NCI-H1436 (cell line): ENCODE results near the gene ARAP2.

Source experiments
- DNase-seq: peaks from one replicate; lab custom pipeline; 2025; lab: John Stamatoyannopoulos, UW

ARAP2 gene

GRCh38 chr4:36042122-36042970 lies 202.0 kb downstream of the ARAP2 start:
- no peak for DNase-seq

GRCh38 chr4:36041340-36041739 lies 203.0 kb downstream of the ARAP2 start:
- DNase-seq, result no peak

DNA sequence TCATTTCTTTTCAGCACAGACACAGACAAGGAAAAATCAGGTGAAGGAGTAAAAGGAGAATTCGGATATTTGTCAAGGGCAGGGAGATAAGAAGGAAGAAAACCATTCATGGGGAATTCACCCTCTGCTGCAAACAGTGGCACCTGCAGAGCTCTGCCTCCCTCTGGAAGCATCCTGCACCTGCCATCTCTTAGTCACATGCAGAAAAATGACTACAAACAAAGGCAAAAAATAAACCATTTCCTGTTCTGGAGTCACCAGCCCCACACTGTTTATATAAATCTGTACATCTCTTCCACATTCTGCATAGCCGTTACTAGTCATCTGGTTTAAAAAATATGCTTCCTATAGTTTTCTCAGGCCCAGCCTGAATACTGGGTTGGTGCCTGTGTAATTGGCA lies 205.3 kb downstream of the ARAP2 start:
- no peak for DNase-seq

DNA sequence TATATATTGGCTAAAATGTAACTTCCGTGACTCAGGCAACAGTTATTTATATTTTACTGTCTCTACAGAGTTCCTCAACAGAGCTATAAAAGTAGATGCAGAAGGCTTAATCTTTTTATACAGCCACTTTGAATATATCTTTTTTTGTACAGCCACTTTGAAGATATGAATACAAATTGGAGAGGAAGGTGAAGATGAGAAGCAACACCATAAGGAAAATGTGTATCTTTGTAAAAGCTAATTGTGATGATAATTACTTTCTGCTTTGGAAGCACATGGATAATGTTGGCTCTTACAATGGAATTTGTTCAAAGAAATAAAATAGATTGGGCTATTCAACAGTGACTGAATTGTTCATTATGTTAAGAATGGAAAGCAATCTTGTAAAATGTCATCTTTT lies 205.8 kb downstream of the ARAP2 start:
- DNase-seq, result no peak

DNA sequence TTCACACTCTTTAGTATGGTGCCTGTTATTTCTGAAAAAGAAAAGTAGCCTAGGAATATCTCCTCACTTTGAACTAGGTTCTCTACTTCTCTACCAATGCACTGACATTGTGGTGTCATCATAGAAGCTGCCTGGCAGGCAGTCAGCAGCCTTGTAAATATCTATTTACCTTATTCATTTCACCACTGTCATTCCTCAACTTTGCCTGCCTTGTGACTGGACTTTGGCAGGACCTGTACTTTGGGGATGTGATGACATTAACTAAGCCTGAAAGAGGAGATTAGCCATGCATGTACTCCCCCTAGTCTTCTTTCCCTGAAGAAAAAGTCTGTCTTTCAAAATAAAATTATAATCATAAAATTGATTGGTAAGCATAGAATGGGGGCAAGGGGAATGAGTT lies 207.2 kb downstream of the ARAP2 start:
- no peak for DNase-seq

DNA sequence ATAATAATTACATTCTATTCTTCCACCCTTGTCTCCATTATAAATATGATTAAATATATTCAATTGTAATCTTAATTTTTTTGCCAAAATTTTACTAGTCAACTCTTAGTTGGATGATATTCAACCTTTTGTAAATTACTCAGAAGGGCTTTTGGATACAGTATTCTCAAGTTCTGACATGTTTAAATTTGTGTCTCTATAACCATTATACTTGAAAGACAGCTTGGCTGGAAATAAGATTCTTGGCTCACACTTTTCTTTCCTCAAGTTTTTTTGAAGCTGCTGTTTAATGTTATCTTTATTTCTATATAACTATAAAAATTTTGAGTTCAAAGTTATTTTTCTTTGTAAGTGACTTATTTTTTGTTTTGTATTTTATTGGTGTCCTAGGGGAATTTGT lies 214.4 kb downstream of the ARAP2 start:
- DNase-seq, result no peak

DNA sequence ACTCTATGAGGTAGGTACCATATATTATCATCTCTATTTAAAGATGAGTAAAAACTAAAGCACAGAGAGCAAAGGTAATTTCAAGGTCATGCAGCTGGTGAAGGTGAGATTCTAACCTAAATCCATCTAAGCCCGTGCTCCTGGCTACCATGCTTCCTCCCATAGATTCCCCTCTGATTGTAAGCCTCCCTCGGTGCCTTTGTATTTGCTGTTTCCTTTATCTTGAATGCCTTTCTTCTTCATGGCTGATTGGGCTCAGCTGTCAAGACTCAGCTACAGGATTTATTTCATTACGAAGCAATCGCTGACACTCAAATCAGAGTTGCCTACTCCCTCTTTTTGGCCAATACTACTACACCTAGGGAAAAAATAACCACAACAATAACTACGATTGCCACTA lies 217.1 kb downstream of the ARAP2 start:
- DNase-seq, result no peak

DNA sequence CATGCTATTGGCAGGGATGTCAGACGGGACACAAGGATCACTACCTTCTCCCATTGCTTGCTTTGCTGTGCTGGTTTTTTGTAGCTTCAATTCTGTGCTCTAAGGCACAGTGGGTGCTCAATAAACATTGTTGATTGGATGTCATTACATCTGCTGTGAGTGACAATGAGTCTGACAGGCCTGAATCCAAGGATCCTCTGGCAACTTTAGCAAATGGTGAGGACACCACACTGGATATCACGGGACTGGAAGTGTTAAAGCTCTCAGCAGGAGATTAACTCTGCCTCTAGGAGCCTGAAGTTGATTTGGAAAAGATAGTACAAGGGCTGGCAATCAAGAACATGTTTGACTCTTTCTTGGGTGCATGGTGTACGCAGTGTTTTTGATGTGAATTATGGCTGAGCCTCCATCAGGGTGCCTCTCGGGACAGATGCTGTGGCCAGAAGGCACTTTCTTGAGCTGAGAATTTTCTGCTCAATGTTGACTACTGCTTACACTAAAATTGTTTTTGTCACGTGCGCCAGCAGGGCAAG lies 217.9 kb downstream of the ARAP2 start:
- DNase-seq, result no peak

DNA sequence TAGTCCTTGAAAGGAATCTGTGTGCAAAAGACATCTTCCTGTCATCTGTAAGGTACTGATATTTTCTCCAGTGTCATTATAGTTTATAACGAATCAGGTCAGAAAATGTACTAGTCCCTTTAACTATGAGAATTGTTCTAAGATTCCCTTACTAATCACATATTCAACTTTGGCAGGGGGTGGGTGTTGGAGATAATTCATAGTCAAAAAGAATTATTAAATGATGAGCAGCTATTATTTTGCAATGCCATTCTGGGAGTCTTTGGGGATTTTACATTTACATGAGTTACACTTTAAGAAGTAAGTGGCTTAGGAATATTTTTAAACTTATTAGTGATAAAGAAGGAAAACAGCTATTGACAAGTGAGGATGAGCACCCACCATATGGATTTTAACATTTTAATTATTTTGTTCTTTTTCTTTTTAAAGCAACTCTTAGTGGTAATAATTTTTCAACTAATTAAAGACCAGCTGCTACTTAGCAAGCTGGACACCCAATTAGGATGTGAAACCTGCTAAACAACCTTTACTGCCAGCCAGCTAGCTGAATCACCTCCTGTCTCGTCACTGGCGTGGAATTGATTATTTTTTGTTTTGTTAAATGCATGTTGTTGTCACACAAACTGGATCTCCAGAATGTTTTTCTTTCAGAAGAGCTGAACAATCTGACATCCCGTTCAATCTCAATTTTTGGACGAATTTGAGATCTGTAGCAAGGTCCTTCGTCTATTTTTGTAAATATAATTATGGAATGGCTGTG lies 219.2 kb downstream of the ARAP2 start:
- no peak for DNase-seq

DNA sequence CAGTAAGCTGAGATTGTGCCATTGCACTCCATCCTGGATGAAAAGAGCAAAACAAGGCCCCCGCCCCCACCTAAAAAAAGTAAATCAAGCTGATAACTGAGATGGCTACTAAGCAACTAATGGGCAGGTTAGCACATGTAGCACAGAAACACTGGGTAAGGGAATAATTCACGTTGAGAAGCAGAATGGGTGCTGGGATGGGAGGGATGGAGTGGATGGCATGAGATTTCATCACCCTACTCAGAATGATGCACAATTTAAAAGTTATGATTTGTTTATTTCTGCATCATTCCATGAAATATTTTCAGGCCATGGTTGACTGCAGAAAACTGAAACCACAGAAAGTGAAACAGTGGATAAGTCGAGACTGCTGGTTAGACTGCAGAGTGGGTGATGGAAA lies 224.0 kb downstream of the ARAP2 start:
- no peak for DNase-seq
